Ascending aorta (tissue), 2 donors: ENCODE measurements around the gene ANKRD6. TPM values are rescaled to one million over a fixed set of nuclear protein-coding genes. Genes with fewer than 3 reads are reported as not detected.

Source experiments
- DNase-seq, 2 donors: peaks; one replicate each; pipeline ENCODE4 v3.0.0-alpha.2; 2019; ENCODE audit warnings: low spot score in 2 of 2
- H3K27ac ChIP-seq, 2 donors: fragments of 200-600 bp; sonication (generic); one replicate each; pipeline ENCODE4 v1.5.1; 2016 to 2017; ENCODE audit warnings: mild to moderate bottlenecking in 1 of 2
- H3K27me3 ChIP-seq: fragments of 200-600 bp; sonication (generic); one replicate; pipeline ENCODE4 v1.5.1; 2017
- H3K36me3 ChIP-seq, 2 donors: fragments of 200-600 bp; sonication (generic); one replicate each; pipeline ENCODE4 v1.5.1; 2016
- H3K4me1 ChIP-seq, 2 donors: fragments of 200-600 bp; sonication (generic); one replicate each; pipeline ENCODE4 v1.5.1; 2016 to 2017; ENCODE audit warnings: mild to moderate bottlenecking in 1 of 2
- H3K4me3 ChIP-seq, 2 donors: fragments of 200-600 bp; sonication (generic); one replicate each; pipeline ENCODE4 v1.5.1; 2016 to 2017; ENCODE audit warnings: mild to moderate bottlenecking in 1 of 2
- H3K9me3 ChIP-seq, 2 donors: fragments of 200-600 bp; sonication (generic); one replicate each; pipeline ENCODE4 v1.5.1; 2016
- intact Hi-C: fragments of 100-400 bp; cut with DNase I; formaldehyde crosslinking; loops from one replicate; pipeline ENCODE4 v1.15.1; 2023
- total RNA-seq: library from RNA; depleted of rRNA; stranded (reverse); fragments of >200 nt; gene quantifications from one replicate; pipeline ENCODE4 v1.1.0, GENCODE V29; 2016
- TF ChIP-seq, protein P1 (sequence below), 3 experiments: fragments of 200-600 bp in 2 of 3; fragments of 450-650 bp in 1 of 3; sonication (generic) in 2 of 3; IDR thresholded peaks; one replicate each; pipeline ENCODE4 v1.5.1; 2016 to 2019; ENCODE audit warnings: antibody characterized with exemption in 3 of 3, mild to moderate bottlenecking in 1 of 3, moderate library complexity in 1 of 3

Gene ANKRD6
- total RNA-seq, 1 donor from 2014 or later, result 32.2 TPM

DNA sequence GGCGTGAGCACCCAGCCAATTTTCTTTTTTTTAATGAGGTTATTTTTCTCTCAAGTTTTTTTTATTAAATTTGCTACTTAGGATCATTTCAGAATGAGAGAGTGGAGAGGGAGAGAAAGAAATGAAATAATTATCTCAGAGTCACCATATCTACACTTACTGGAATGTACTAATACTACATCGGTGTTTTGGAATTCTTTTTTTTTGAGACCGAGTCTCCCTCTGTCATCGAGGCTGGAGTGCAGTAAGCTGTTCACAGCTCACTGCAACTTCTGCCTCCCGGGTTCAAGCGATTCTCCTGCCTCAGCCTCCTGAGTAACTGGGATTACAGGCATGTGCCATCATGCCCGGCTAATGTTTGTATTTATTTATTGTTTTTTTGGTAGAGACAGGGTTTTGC is 27.8 kb downstream of the ANKRD6 start:
- Histone ChIP-seq H3K9me3 (no peaks in the 10 kb centered on the region), H3K4me1 (peaks cover 0 to 2% of the 10 kb centered on the region in 2 donors), H3K4me3 (no peak overlapping the region), H3K27me3 (no peaks in the 10 kb centered on the region), H3K36me3 (no peaks in the 10 kb centered on the region), H3K27ac (no peak overlapping the region)
- DNase-seq, result no peak
- TF ChIP-seq, protein P1, sequence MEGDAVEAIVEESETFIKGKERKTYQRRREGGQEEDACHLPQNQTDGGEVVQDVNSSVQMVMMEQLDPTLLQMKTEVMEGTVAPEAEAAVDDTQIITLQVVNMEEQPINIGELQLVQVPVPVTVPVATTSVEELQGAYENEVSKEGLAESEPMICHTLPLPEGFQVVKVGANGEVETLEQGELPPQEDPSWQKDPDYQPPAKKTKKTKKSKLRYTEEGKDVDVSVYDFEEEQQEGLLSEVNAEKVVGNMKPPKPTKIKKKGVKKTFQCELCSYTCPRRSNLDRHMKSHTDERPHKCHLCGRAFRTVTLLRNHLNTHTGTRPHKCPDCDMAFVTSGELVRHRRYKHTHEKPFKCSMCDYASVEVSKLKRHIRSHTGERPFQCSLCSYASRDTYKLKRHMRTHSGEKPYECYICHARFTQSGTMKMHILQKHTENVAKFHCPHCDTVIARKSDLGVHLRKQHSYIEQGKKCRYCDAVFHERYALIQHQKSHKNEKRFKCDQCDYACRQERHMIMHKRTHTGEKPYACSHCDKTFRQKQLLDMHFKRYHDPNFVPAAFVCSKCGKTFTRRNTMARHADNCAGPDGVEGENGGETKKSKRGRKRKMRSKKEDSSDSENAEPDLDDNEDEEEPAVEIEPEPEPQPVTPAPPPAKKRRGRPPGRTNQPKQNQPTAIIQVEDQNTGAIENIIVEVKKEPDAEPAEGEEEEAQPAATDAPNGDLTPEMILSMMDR (IDR thresholded peaks at IDR 0.05), result no peak
- intact Hi-C loops, result no loop called here

DNA sequence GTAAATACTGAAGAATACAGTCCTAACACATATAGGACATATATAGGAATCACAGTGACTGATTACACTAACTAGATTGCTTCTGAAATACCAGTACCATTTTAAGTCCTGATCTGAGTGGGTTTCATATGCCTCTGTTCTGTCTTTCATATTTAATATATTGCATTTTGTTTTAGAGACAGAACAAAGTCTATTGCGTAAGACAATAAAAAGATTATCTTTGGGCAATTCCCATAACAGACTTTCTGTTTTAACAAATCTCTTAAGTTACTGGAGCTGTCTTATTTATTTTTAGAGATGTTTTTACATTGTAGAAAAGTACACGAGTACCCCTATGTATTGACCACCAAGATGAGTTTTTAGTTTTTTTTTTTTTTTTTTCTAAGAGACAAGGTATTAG is 29.6 kb downstream of the ANKRD6 start:
- H3K36me3 ChIP-seq, result no peaks in the 10 kb centered on the region
- TF ChIP-seq, protein P1 (IDR thresholded peaks at IDR 0.05), result no peak
- intact Hi-C loops, result no loop called here
- no peaks in the 10 kb centered on the region for H3K27me3 ChIP-seq
- no peaks in the 10 kb centered on the region for H3K9me3 ChIP-seq
- H3K27ac ChIP-seq, result no peak overlapping the region
- no peak overlapping the region for H3K4me3 ChIP-seq
- H3K4me1 ChIP-seq, result no peaks in the 10 kb centered on the region
- DNase-seq, result no peak

DNA sequence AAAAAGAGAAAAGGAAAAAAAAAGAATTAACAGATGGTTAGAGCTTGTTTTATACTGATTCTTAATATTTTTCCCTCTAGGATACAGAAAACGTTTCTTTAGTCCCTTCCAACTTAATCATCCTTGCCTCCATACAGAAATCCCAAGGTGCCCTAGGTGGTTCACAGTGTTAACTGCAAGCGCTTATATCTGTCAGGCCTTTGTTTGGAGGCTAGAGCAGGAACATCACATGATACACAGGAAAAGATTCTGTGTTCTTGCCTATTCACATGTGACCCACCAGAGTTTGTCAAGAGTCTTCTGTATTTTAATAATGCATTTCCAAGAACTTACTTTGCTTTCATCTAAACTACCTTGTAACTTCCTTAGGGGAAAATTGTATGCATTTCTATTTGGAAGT is 31.3 kb downstream of the ANKRD6 start:
- no peak overlapping the region for H3K27ac ChIP-seq
- DNase-seq, result no peak

DNA sequence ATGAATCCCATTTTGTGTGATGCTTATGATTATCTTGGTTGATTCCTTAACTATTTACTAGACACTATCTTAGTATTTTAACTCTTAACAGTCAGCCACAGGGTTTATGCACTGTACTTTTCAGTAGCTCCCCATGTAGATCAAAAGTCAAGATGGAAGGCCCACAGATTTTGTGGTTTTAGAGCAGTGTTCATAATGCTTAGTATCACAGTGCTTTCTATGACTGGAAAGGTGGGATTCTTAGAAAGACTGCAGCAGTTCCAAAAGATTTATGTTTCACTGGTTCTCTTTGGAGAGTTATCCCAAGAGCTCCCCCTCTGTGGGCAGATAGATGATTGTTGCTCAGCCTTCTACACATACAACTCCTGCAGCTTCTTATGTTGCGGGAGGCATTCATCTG is 34.5 kb downstream of the ANKRD6 start:
- H3K4me3 ChIP-seq, result no peak overlapping the region
- no peak for DNase-seq
- H3K36me3 ChIP-seq, result no peaks in the 10 kb centered on the region
- H3K4me1 ChIP-seq, result peaks cover 0 to 3% of the 10 kb centered on the region in 2 donors
- H3K9me3 ChIP-seq, result no peaks in the 10 kb centered on the region
- intact Hi-C loops, result no loop called here
- no peak overlapping the region for H3K27ac ChIP-seq
- TF ChIP-seq, protein P1 (IDR thresholded peaks at IDR 0.05), result no peak
- H3K27me3 ChIP-seq, result no peaks in the 10 kb centered on the region

More for the DNA sequence above, 31.3 kb downstream of the ANKRD6 start:
- Histone ChIP-seq H3K4me1 (peaks cover 0 to 3% of the 10 kb centered on the region in 2 donors), H3K36me3 (no peaks in the 10 kb centered on the region), H3K27me3 (no peaks in the 10 kb centered on the region), H3K9me3 (no peaks in the 10 kb centered on the region), H3K4me3 (no peak overlapping the region)
- intact Hi-C loops, result no loop called here
- TF ChIP-seq, protein P1 (IDR thresholded peaks at IDR 0.05), result no peak

DNA sequence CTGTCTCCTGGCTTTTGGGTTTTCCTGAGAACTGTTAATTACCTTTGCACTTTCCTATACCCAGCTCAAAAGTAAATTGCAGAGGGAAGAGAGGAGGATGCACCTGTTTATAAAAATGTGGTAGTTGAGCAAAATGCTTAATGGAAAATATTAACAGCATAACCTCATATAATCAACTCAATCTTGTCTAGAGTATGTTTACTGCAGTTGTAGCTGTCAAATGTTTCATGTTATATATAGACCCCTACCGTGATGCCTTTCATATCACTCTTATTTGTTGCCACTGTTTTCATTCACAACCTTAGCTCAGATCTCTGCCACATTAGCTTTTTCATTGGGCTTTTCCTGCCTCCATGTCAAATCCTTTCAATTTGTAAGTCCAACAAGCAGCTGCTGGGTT is 36.0 kb downstream of the ANKRD6 start:
- TF ChIP-seq, protein P1 (IDR thresholded peaks at IDR 0.05), result no peak
- no peak for DNase-seq
- Histone ChIP-seq H3K27me3 (no peaks in the 10 kb centered on the region), H3K4me1 (peaks cover 0 to 3% of the 10 kb centered on the region in 2 donors), H3K9me3 (no peaks in the 10 kb centered on the region), H3K4me3 (no peak overlapping the region), H3K27ac (no peak overlapping the region), H3K36me3 (no peaks in the 10 kb centered on the region)
- intact Hi-C loops, result no loop called here

DNA sequence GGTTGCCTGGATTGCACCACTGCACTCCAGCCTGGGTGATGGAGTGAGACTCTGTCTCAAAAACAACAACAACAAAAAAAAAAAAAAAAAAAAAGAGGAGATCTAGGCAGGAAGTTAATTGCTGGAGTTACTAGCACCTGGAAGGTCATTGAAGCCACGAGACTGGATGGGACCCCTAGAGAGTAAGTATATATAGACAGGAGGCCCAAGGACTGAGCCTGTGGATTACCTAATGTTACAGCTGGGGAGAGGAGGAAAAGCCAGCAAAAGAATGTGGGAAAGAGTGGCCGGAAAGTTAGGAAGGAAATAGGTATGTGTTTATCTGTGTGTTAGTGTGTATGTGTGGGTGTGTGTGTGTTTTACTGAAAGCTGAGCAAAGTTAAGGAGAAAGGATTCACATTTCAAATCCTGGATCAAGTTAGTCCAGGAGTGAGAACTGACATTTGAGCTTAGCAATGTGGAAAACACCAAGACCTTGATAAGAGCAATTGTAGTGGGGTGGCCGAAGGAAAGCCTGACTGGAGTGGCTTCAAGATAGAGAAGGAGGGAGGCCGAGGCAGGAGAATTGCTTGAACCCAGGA is 38.4 kb downstream of the ANKRD6 start:
- Histone ChIP-seq H3K36me3 (no peaks in the 10 kb centered on the region), H3K9me3 (no peaks in the 10 kb centered on the region), H3K27me3 (no peaks in the 10 kb centered on the region), H3K27ac (no peak overlapping the region), H3K4me3 (no peak overlapping the region), H3K4me1 (peaks cover 3 to 6% of the 10 kb centered on the region in 2 donors)
- intact Hi-C loops, result no loop called here
- TF ChIP-seq, protein P1 (IDR thresholded peaks at IDR 0.05), result no peak
- DNase-seq, result no peak
